Stimulated activated CD8-positive, alpha-beta memory T cell treated with anti-CD3 and anti-CD28 coated beads, Interleukin-4, amount 100 ng/mL, for 1 hour (primary cell): ENCODE measurements around the gene LHX5.

Experiments used
- DNase-seq, 2 donors: peaks; one replicate each; pipeline ENCODE4 v3.0.0-alpha.2; 2020; ENCODE audit warnings: low read depth in 2 of 2, low spot score in 1 of 2

The LHX5 gene

DNA sequence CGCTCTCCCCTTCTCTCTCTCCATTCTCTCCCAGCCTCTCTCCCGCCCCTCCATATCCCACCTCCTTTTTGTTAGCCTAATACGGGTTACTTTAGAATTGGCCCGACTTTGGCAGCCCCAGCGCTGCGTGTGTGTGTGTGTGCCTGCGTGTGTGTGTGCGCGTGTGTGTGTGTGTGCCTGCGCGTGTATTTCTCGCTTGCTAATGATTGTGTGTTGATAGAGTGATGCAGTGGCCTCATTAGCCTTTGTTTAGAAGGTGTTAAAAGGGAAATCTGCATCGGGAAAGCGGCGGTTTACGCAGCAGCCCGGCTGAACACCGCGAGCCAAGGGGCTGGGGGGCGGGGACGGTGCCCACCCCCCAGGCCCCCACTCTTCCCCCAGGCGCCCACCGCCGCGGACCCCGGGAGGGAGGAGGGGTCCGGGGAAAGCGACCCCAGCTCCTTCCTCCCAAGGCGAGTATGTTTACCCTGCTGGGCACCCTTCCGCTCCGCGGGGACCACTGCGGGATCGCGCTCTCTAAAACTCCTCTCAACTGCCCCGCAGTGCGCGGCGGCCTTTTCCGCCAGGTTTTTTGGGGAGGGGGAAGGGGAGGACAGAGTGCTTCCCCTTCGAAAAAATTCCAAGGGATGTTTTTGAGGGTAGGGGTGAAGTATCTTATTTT is 6.8 kb upstream of the LHX5 start:
- DNase-seq = no peak

DNA sequence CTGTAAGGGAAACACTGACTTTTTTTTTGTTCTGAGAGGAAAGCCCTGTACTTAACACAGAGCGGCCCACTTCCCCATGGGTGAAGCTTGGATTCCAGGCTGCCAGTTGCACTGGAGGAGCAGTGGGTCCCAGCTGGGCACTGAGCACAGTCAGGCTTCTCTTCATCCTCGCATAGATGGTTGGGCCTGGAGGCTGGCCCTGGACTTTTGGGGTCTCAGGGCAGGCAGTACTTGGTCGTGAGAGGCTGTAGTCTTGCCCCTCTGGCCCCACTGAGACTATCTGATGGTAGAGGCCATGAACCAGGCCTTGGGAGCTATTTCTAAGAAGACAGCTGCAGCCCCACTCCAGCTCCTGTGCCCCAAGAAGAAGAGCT is 6.2 kb upstream of the LHX5 start:
- DNase-seq = no peak

DNA sequence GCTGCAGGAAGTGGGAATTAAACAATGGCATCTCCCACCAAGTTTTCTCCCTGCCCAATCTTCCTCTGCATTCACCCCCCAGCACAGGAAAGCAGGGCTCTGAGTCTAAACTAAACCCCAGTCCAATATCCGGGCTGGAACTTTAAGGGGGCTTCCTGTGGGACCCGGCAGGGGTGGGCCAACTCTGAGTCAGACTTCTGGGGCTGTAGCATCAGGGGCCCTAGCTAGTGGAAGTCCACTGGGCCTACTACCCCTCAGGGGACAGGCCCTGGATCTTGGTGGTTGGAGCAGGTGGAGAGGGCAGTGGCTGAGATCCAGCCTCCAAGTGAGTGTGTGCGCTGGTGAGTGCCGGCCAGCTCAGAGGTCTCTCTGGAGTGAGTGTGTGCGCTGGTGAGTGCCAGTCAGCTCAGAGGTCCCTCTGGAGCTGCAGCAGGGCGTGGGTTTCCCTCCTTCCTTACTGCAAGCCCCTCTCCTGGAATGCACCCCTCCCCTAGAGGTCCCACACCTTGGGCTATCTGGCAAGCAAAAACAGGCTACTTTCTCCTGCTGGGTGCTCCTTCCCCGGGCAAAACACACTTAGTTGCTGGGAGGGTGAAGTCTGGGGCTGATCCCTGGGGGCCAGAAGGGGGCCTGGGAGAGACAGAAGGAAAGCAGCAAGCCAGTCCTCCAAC is 5.6 kb upstream of the LHX5 start:
- DNase-seq = no peak

DNA sequence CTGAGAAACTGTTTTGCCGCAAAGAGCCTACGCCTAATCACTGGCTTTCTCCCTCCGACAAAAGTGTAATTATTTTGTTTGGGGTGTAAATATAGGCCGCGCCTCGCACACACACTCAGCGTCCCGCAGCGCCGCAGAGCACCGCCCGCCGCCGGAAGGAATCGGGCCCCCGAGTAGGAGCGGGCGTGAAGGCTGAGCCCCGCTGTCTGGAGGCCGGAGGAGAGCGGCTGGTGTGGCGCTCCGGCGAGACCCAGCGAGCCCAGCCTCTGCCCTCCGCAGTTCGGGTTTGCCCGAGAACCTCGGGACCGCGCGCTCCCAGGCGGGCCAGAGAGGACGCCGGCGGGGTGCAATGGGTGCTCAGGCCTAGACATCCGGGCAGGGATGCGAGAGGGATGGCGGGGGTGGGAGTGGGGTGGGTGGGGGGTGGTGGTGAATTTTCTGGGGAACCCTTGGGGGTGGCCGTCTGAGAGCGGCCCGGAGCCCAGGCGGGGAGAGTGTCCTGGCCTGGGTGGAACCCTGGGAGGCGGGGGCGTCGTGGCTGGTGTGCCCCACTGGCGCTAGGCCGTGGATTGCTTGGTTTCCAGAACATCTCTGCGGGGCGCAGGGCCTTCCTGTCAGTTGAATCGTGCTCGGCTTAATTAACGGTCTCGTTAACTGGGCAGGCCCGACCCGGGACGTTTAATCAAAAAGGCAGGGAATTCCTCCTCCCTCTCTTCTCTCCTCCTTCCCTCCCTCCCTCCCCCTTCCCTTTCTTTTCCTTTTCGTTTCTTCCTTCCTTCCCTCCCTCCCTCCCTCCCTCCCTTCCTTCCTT is 4.7 kb upstream of the LHX5 start:
- DNase-seq = no peak

DNA sequence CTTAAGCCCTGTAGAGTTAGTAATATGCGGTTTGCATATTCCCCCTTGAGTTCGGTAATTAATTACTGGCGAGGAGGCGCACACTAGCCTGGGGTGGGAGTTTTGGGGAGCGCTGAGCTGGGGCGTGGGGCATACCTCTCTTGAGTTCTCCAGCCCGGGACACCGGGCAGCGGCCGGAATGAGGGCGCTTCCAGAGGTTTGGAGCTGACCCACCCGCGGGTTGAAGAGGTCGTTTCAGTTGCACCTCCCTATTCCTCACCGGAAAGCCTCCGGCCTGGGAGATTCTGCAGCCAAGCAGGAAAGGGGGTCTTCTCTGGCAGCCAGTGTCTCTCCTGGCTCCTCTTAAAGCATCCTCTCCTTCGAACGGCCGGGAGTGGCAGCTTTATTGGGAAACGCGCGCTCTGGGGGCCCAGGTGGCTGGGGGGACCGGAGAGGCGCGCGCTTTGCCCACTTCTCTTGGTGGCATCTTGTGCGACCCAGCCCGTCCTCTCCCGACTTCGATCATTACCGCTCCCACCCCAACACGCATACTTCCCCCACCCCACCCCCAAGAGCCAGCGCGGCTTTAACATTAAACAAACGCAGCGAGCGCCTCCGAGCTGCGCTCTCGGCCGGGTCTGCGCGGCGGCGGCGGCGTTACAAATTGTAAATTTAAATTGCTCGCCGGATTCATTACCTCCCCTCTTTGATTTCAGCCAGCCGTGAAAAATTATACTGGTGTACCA is 3.9 kb upstream of the LHX5 start:
- DNase-seq = no peak

DNA sequence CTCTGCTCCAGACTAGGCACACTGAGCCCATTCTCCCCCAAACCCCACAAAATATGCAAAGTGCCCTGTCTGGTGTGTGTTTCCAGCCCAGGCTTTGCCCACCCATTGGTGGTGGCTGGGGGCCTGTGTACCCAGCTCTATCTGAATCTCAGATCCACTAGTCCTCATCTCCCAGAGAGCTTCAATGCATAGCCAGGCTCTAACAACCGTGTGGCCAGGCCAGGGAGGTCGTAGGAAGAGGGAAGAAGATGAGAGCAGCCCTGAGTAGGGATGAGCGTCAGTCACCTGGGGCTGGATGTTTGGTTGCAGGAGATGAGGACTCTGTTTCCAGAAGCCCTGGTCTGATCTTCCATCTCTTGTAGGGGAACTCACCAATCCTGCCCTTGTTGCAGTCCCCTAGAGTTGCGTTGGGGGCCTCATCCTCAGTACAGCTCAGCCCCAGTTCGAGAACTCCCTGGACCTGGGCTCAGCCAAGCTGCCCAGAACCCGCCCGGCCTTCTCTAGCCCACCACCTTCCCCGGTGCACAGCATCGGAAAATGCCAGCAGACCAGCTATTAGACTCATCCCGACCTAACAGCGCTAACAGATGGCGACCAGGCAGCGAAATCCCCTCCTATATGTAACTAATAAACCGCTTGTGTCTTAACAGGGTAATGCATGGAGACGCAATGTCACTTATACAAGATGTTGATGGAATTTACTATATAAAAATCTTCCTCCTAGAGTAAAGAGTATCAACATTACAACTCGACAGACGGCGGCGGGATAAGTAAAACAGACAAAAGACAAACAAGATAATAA is 3.2 kb upstream of the LHX5 start:
- DNase-seq = no peak

DNA sequence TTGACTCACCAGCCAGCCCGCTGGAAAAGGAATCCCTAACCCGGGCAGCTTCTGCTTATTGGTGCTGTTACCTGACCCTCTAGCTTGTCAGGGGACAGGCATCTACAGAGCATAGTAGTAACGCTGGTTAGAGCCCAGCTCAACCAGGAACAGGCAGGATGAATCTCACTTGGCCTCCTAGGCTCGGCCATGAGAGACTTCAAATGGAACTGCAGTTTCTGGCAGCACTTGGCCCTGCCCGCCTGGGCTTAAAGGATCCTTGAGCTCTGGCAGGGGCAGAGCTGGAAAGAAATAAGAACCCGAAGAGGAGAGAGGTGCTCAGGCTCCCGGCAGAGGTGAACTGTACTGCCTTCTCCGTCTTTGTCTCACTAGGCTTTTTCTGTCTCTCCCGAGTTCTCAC is 2.3 kb upstream of the LHX5 start:
- no peak for DNase-seq

DNA sequence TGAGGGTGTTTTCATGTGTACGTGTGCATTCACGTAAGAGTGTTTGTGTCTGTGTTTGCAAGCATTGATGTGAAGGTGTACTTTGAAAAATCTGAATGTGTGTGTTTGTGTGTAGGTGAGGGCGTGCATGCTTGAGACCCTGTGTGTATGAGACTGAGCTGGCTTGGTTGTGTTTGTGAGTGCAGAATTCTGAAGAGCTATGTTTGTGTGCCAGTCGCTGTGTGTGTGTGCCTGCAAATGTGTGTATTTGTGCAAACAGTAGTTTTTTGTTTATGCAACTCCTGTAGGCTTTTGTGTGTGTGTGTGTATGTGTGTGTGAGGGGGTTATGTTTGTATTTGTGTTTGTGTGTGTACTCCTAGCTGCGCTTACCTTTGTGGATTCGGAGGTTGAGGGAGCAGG is 1.7 kb upstream of the LHX5 start:
- no peak for DNase-seq

DNA sequence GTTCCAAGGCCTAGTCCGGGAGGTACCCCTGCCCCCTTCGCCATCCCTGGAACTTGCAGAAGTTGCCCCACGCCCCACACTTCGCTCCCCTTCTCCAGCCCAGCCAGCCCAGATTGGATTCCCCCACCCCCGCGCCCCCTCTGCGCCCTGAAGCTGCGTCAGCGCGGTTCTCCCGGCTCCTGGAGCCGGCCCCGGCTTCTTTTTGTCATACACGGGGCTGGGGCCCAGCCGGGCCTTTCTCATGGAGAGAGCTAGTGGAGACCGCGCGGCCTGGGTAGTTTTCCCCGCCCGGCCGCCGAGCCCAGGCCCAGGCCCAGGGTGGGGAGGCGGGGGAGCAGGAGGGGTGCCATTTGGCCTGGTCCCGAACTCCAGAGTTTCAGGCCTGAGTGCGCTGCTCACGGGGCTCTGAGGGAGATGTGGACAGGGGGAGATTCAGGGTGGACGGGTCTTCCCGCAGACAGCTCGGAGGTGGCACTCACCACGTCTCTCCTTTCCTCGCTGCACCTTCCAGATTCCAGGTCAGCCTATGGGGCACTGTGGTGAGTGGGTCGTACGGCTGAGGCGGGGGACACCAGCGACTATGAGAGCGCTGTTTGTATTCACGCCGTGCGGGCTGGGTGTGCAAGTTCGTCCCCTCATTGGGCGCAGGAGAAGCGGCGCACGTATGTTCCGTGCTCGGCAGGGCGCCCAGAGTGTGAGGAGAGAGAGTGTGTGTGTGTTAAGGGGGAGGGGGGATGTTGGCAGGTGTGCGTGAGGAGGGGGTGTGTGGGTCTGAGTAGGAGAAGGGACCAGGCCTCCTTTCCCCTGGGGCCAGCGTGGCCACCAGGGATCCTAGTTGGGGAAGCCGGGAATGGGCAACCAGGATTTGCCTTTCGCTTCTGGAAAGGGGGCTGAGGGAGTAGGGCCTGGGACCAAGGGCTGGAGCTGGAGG is 785 bp upstream of the LHX5 start:
- no peak for DNase-seq

DNA sequence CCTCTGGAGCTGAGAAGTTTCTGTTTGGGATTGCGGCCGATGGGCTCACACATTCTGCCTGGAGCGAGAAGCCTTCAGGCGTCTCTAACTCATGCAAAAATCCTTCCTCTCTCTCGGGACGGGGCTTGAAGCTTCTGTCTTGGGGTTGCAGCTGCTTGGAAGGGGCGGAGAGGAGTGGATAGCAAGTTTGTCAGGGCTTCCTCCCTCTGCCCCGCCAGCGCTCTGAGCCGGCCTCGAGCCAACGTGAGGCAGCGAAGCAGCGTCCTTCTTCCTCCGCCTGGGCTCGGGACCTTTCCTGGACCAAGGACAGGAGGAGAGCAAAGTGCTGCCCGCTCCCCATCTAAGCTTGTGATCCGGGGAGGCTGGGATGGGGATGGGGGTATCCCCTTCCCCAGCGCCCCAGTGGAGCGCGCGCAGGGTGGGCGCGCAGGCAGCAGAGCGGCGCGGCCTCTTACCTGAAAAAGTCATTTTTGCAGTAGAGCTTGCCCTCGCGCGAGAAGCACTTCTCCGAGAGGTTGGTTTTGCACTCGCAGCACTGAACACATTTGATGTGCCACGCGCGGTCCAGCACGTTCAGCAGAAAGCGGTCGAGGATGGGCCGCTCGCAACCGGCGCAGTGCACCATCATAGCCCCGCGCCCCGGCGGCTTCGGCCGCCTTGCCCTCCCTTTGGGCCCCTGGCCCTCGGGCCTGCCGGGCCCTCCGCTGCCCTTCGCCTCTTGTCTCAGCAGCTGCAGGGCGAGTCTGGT is 626 bp downstream of the LHX5 start:
- DNase-seq = no peak

DNA sequence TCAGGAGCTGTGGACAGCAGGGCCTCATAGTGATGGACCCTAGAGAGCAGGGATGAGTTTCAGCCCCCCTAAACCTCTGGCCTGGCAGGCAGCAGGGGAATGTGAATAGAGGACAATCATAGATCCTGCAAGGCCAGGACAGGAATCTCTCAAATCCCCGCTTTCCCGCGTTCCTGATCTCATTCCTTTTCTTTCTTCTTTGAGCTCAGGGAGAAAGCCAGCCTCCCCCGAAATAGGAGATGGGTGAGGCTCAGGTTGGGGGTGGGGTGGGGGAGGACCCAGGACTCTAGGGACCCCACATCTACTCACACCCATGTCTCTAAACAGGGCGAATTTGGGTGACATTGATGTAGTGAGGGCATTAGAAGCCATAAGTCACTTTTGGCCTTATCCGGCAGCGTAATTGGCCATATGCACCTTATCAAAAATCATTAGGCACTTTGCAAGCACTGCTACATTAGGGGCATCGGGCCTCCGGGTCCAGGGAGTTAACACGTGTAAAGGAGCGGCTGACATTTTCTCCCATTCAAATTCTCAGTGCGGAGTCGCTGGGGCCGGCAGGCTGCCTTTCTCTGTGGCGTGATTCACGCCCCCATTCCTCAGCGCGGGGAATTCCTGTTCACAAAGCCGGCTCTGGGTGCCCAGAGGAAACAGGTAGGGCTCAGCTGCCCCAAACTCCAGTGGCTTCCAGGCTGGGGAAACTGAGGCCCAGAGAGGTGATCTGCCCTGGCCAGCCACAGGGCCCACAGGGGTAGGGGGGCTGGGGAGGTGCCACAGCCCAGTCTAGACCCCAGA is 1.5 kb downstream of the LHX5 start:
- DNase-seq = no peak

DNA sequence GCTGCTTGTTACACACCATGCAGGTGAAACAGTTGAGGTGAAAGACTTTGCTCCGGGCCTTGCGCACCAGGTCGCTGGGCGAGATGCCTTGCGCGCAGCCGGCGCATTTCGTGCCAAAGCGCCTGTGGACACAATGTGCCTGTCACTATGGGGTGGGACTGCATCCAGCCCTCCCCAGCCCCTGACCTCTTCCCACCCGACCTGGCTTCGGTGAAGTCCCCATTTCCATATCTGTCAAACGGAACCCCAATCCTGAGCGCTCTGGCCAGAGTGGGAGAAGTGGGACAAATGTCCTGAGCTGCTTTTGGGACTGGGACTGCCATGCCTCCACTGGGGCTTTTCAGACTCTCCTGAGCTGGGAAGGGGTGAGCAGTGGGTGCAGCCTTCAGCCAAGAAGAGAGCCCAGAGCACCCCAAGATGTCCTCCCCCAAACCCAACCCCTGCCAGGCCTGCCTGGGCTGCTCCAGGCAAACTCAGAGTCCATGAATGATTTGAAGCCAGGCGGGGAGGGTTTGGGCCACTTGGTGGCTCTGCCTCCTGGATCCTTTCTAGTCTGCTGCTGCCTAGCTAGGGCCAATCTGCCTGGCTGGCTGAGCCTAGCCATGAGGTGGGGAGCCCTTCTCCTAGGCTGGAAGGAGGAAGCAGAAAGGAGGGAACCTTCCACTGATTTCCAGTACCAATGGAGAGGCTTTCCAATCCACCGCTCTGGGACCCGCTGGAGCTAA is 2.3 kb downstream of the LHX5 start:
- DNase-seq = no peak

DNA sequence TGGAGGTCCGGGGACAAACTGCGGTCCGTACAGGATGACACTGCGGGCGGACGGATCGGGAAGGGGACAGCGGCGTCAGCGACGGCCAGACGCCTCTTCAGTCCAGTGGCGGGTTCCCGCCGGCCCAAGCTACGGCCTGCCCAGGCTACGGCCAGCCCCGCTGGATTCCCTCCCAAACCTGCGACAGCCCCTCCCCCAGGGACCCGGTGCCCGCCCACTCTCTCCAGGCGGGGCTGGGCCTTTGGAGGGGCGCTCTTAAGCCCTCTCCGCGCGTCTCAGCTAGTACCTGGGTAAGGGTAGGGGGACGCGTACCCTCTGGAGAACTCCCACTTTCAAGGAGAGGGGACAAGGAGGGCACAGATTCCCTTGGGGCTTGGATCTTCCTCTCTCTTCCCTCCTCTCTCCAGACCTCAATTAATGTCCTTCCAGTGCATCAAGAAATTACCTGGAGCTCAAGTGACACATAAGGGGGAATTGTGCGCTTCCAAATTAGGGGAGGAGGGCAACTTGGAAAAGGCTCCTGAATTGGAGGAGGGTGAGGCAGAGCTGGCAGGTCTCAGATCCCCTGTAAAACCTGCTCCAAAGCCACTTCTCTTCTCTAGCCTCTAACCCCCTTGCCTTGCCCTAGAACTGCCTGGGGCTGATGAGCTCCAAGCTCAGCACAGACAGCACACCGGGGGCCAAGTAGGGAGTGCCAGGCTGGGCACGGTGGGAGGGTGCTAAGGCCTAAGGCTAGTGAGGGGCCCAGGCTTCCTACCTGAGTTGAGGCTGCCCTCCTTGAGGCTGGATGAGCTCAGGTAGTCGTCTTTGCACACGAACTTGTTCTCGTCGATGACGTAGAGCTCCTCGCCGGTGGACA is 3.1 kb downstream of the LHX5 start:
- DNase-seq = no peak

DNA sequence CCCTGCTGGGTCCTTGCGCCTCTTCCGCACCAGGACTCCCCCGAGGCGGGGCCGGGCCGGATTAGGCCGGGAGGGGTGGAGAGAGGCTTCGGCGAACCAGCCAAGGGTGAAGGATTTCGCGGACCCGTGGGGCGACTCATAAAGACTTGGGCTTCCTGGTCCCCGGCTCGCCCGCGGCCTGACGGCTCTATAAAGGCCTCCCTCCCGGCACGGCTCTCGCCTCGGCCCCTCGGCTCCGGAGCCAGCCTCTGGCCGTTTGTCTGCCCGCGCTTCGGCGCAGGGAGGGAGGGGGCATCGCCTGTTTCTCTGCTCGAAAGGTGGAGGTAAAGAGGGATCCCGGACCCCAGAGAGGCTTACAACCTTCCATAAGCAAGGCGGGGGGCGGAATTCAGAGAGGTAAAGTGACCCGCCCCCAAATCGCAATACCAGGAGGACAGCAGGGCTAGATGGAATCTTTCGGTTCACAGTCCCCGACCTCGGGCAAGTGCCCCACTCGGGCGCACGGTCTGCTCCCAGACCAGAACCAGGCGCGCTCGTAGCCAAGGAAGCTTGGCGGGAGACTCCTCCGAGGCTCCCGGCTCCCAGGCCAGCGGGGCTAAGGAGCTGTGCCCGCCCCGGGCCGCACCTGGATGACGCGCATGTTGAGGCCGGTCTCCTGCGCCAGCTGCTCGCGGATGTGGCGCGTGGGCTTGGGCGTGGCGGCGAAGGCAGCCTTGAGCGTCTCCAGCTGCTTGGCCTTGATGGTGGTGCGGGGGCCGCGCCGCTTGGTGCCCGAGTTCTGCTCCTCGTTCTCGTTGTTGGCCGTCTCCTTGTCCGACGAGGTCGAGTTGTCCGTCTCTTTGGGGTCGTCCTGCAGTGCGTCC is 3.9 kb downstream of the LHX5 start:
- no peak for DNase-seq

DNA sequence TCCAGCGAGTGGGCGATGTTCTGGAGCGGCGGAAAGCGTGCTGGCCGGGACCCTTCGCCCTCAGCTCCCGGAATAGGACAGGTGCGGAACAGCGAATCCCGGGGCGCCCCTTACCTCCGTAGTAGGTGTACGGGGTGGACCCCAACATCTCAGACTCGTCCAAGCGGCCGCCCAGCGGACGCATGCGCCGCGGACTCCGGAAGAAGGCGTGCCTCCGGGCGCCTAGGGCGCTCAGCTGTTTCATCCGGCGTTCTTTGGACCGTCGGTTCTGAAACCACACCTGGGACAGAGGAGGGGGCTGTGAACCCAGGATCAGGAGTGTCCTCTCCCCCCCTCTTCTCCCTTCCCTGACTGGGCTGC is 4.5 kb downstream of the LHX5 start:
- no peak for DNase-seq
